ENCODE data around the gene SIGLEC6.

The SIGLEC6 gene

GRCh38 chr19:51547397-51548212, 16.1 kb upstream of the SIGLEC6 start:
- Histone ChIP-seq H3K4me3 (ENCODE audit: low read length) (no peak overlapping the region), H3K9ac (ENCODE audit: low read depth, low read length) (no peak overlapping the region), H3K4me1 (ENCODE audit: control insufficient read depth, insufficient read depth, low read length) (no peaks in the 10 kb centered on the region), H3K27me3 (ENCODE audit: control insufficient read depth, insufficient read depth, low read length) (no peaks in the 10 kb centered on the region), H3K36me3 (ENCODE audit: insufficient read depth, low read length) (no peaks in the 10 kb centered on the region), H3K9me3 (replicated peaks; ENCODE audit: low read length) (peaks cover 2% of the 10 kb centered on the region), H3K4me2 (ENCODE audit: low read length) (no peak overlapping the region)

GRCh38 chr19:51546650-51547396, 15.4 kb upstream of the SIGLEC6 start:
- no peaks in the 10 kb centered on the region for H3K4me1 ChIP-seq (ENCODE audit: control insufficient read depth, insufficient read depth, low read length)

GRCh38 chr19:51546107-51546649, 14.7 kb upstream of the SIGLEC6 start:
- H3K9ac ChIP-seq (ENCODE audit: low read depth, low read length) = no peak overlapping the region
- H3K27me3 ChIP-seq (ENCODE audit: control insufficient read depth, insufficient read depth, low read length) = no peaks in the 10 kb centered on the region
- no peak overlapping the region for H3K4me3 ChIP-seq (ENCODE audit: low read length)

More at GRCh38 chr19:51546650-51547396, 15.4 kb upstream of the SIGLEC6 start:
- Histone ChIP-seq H3K4me3 (ENCODE audit: low read length) (no peak overlapping the region), H3K36me3 (ENCODE audit: insufficient read depth, low read length) (no peaks in the 10 kb centered on the region), H3K27me3 (ENCODE audit: control insufficient read depth, insufficient read depth, low read length) (no peaks in the 10 kb centered on the region), H3K9ac (ENCODE audit: low read depth, low read length) (no peak overlapping the region), H3K9me3 (replicated peaks; ENCODE audit: low read length) (peaks cover 2% of the 10 kb centered on the region), H3K4me2 (ENCODE audit: low read length) (no peak overlapping the region)

GRCh38 chr19:51544038-51544437, 12.6 kb upstream of the SIGLEC6 start:
- Histone ChIP-seq H3K27me3 (ENCODE audit: control insufficient read depth, insufficient read depth, low read length) (no peaks in the 10 kb centered on the region), H3K36me3 (ENCODE audit: insufficient read depth, low read length) (no peaks in the 10 kb centered on the region), H3K4me3 (ENCODE audit: low read length) (no peak overlapping the region), H3K9ac (ENCODE audit: low read depth, low read length) (no peak overlapping the region), H3K4me2 (ENCODE audit: low read length) (no peak overlapping the region), H3K9me3 (replicated peaks; ENCODE audit: low read length) (peaks cover 2% of the 10 kb centered on the region), H3K4me1 (ENCODE audit: control insufficient read depth, insufficient read depth, low read length) (no peaks in the 10 kb centered on the region)

More at GRCh38 chr19:51546107-51546649, 14.7 kb upstream of the SIGLEC6 start:
- H3K4me1 ChIP-seq (ENCODE audit: control insufficient read depth, insufficient read depth, low read length) = no peaks in the 10 kb centered on the region
- H3K9me3 ChIP-seq (replicated peaks; ENCODE audit: low read length) = peaks cover 2% of the 10 kb centered on the region
- H3K36me3 ChIP-seq (ENCODE audit: insufficient read depth, low read length) = no peaks in the 10 kb centered on the region
- H3K4me2 ChIP-seq (ENCODE audit: low read length) = no peak overlapping the region

- Histone ChIP-seq H3K4me1 (ENCODE audit: control insufficient read depth, insufficient read depth, low read length) (no peaks in the 10 kb centered on the region), H3K4me3 (ENCODE audit: low read length) (no peak overlapping the region), H3K27me3 (ENCODE audit: control insufficient read depth, insufficient read depth, low read length) (no peaks in the 10 kb centered on the region), H3K36me3 (ENCODE audit: insufficient read depth, low read length) (no peaks in the 10 kb centered on the region), H3K9me3 (replicated peaks; ENCODE audit: low read length) (peaks cover 2% of the 10 kb centered on the region), H3K4me2 (ENCODE audit: low read length) (no peak overlapping the region), H3K9ac (ENCODE audit: low read depth, low read length) (no peak overlapping the region)
Measured at GRCh38 chr19:51542699-51543098, 11.2 kb upstream of the SIGLEC6 start.

- Histone ChIP-seq H3K4me2 (ENCODE audit: low read length) (no peak overlapping the region), H3K9ac (ENCODE audit: low read depth, low read length) (no peak overlapping the region), H3K4me3 (ENCODE audit: low read length) (no peak overlapping the region), H3K27me3 (ENCODE audit: control insufficient read depth, insufficient read depth, low read length) (no peaks in the 10 kb centered on the region), H3K36me3 (ENCODE audit: insufficient read depth, low read length) (no peaks in the 10 kb centered on the region), H3K9me3 (replicated peaks; ENCODE audit: low read length) (peaks cover 2% of the 10 kb centered on the region), H3K4me1 (ENCODE audit: control insufficient read depth, insufficient read depth, low read length) (no peaks in the 10 kb centered on the region)
Measured at GRCh38 chr19:51541458-51542357, 10.2 kb upstream of the SIGLEC6 start.

- no peak overlapping the region for H3K4me3 ChIP-seq (ENCODE audit: low read length)
- H3K9ac ChIP-seq (ENCODE audit: low read depth, low read length) = no peak overlapping the region
- H3K4me2 ChIP-seq (ENCODE audit: low read length) = no peak overlapping the region
- H3K27me3 ChIP-seq (ENCODE audit: control insufficient read depth, insufficient read depth, low read length) = no peaks in the 10 kb centered on the region
- H3K36me3 ChIP-seq (ENCODE audit: insufficient read depth, low read length) = no peaks in the 10 kb centered on the region
- no peaks in the 10 kb centered on the region for H3K4me1 ChIP-seq (ENCODE audit: control insufficient read depth, insufficient read depth, low read length)
- peaks cover 2% of the 10 kb centered on the region for H3K9me3 ChIP-seq (replicated peaks; ENCODE audit: low read length)
Measured at GRCh38 chr19:51539821-51540366, 8.4 kb upstream of the SIGLEC6 start.

- Histone ChIP-seq H3K4me1 (ENCODE audit: control insufficient read depth, insufficient read depth, low read length) (no peaks in the 10 kb centered on the region), H3K27me3 (ENCODE audit: control insufficient read depth, insufficient read depth, low read length) (no peaks in the 10 kb centered on the region), H3K4me3 (ENCODE audit: low read length) (no peak overlapping the region), H3K9me3 (replicated peaks; ENCODE audit: low read length) (no peaks in the 10 kb centered on the region), H3K4me2 (ENCODE audit: low read length) (no peak overlapping the region), H3K9ac (ENCODE audit: low read depth, low read length) (no peak overlapping the region), H3K36me3 (ENCODE audit: insufficient read depth, low read length) (no peaks in the 10 kb centered on the region)
Measured at GRCh38 chr19:51535535-51535934, 4.1 kb upstream of the SIGLEC6 start.

- no peaks in the 10 kb centered on the region for H3K27me3 ChIP-seq (ENCODE audit: control insufficient read depth, insufficient read depth, low read length)
- no peak overlapping the region for H3K4me2 ChIP-seq (ENCODE audit: low read length)
- no peak overlapping the region for H3K9ac ChIP-seq (ENCODE audit: low read depth, low read length)
- no peak overlapping the region for H3K4me3 ChIP-seq (ENCODE audit: low read length)
- no peaks in the 10 kb centered on the region for H3K36me3 ChIP-seq (ENCODE audit: insufficient read depth, low read length)
- no peaks in the 10 kb centered on the region for H3K9me3 ChIP-seq (replicated peaks; ENCODE audit: low read length)
- H3K4me1 ChIP-seq (ENCODE audit: control insufficient read depth, insufficient read depth, low read length) = no peaks in the 10 kb centered on the region
Measured at GRCh38 chr19:51530616-51531015, 854 bp downstream of the SIGLEC6 start.

- H3K4me3 ChIP-seq (ENCODE audit: low read length) = no peak overlapping the region
- H3K4me1 ChIP-seq (ENCODE audit: control insufficient read depth, insufficient read depth, low read length) = no peaks in the 10 kb centered on the region
- no peak overlapping the region for H3K4me2 ChIP-seq (ENCODE audit: low read length)
- H3K27me3 ChIP-seq (ENCODE audit: control insufficient read depth, insufficient read depth, low read length) = no peaks in the 10 kb centered on the region
- H3K36me3 ChIP-seq (ENCODE audit: insufficient read depth, low read length) = no peaks in the 10 kb centered on the region
- H3K9me3 ChIP-seq (replicated peaks; ENCODE audit: low read length) = no peaks in the 10 kb centered on the region
- H3K9ac ChIP-seq (ENCODE audit: low read depth, low read length) = no peak overlapping the region
Measured at GRCh38 chr19:51529301-51529700, 2.2 kb downstream of the SIGLEC6 start.

- no peak overlapping the region for H3K4me2 ChIP-seq (ENCODE audit: low read length)
- no peaks in the 10 kb centered on the region for H3K4me1 ChIP-seq (ENCODE audit: control insufficient read depth, insufficient read depth, low read length)
- no peaks in the 10 kb centered on the region for H3K27me3 ChIP-seq (ENCODE audit: control insufficient read depth, insufficient read depth, low read length)
- no peaks in the 10 kb centered on the region for H3K9me3 ChIP-seq (replicated peaks; ENCODE audit: low read length)
- no peak overlapping the region for H3K9ac ChIP-seq (ENCODE audit: low read depth, low read length)
- no peak overlapping the region for H3K4me3 ChIP-seq (ENCODE audit: low read length)
- no peaks in the 10 kb centered on the region for H3K36me3 ChIP-seq (ENCODE audit: insufficient read depth, low read length)
Measured at GRCh38 chr19:51525651-51526050, 5.8 kb downstream of the SIGLEC6 start.
